Upper lobe of left lung (tissue), 4 donors: ENCODE results near the gene VPS33B.

Experiments used
- CTCF ChIP-seq, 6 experiments: fragments of 450-650 bp in 4 of 6; fragments of 200-600 bp in 2 of 6; sonication (generic) in 2 of 6; IDR thresholded peaks; one replicate each; pipeline ENCODE4 v1.5.1; 2016 to 2019; ENCODE audit warnings: antibody characterized with exemption in 6 of 6
- POLR2A ChIP-seq, 4 donors: fragments of 450-650 bp; IDR thresholded peaks; one replicate each; pipeline ENCODE4 v1.5.1; 2016 to 2017; ENCODE audit warnings: antibody characterized with exemption in 4 of 4, mild to moderate bottlenecking in 2 of 4

DNA sequence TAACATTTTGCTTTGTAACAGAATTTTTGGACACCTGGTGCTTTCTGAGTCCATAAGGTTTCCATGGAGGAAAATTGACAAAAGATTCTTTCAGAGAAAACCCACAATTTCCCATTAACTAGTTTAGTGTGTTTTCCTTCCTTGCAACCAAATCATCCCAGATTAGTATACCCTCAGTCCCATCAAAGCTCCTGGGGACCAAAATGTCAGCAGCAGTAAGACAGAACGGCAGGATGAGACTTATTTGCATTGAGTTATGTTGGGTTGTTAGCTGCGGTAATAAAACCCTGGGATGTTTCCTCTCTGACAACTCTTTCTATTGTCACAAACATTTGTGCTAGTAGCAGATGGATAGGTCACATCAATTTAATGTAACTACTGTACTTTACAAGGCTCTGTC is 32.4 kb upstream of the VPS33B start:
- TF ChIP-seq CTCF (IDR thresholded peaks at IDR 0.05) (no peak), POLR2A (IDR thresholded peaks at IDR 0.05) (no peak)
